HT-29 (cell line): ENCODE results near the gene MYO3A. TPM values are rescaled to one million over a fixed set of nuclear protein-coding genes. Genes with fewer than 3 reads are reported as not detected.

ENCODE experiments used
- DNase-seq: peaks from one replicate; pipeline ENCODE4 v3.0.0-alpha.2; 2015; ENCODE audit warnings: low spot score
- total RNA-seq: library from RNA; depleted of rRNA; stranded (reverse); fragments of >200 nt; shearing (Covaris generic); gene quantifications from 2 replicates; pipeline ENCODE4 v1.2.3, GENCODE V29; 2014; rRNA removed

Gene MYO3A, protein sequence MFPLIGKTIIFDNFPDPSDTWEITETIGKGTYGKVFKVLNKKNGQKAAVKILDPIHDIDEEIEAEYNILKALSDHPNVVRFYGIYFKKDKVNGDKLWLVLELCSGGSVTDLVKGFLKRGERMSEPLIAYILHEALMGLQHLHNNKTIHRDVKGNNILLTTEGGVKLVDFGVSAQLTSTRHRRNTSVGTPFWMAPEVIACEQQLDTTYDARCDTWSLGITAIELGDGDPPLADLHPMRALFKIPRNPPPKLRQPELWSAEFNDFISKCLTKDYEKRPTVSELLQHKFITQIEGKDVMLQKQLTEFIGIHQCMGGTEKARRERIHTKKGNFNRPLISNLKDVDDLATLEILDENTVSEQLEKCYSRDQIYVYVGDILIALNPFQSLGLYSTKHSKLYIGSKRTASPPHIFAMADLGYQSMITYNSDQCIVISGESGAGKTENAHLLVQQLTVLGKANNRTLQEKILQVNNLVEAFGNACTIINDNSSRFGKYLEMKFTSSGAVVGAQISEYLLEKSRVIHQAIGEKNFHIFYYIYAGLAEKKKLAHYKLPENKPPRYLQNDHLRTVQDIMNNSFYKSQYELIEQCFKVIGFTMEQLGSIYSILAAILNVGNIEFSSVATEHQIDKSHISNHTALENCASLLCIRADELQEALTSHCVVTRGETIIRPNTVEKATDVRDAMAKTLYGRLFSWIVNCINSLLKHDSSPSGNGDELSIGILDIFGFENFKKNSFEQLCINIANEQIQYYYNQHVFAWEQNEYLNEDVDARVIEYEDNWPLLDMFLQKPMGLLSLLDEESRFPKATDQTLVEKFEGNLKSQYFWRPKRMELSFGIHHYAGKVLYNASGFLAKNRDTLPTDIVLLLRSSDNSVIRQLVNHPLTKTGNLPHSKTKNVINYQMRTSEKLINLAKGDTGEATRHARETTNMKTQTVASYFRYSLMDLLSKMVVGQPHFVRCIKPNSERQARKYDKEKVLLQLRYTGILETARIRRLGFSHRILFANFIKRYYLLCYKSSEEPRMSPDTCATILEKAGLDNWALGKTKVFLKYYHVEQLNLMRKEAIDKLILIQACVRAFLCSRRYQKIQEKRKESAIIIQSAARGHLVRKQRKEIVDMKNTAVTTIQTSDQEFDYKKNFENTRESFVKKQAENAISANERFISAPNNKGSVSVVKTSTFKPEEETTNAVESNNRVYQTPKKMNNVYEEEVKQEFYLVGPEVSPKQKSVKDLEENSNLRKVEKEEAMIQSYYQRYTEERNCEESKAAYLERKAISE (N-terminal part only)
- total RNA-seq, result not detected in 2 replicates

DNA sequence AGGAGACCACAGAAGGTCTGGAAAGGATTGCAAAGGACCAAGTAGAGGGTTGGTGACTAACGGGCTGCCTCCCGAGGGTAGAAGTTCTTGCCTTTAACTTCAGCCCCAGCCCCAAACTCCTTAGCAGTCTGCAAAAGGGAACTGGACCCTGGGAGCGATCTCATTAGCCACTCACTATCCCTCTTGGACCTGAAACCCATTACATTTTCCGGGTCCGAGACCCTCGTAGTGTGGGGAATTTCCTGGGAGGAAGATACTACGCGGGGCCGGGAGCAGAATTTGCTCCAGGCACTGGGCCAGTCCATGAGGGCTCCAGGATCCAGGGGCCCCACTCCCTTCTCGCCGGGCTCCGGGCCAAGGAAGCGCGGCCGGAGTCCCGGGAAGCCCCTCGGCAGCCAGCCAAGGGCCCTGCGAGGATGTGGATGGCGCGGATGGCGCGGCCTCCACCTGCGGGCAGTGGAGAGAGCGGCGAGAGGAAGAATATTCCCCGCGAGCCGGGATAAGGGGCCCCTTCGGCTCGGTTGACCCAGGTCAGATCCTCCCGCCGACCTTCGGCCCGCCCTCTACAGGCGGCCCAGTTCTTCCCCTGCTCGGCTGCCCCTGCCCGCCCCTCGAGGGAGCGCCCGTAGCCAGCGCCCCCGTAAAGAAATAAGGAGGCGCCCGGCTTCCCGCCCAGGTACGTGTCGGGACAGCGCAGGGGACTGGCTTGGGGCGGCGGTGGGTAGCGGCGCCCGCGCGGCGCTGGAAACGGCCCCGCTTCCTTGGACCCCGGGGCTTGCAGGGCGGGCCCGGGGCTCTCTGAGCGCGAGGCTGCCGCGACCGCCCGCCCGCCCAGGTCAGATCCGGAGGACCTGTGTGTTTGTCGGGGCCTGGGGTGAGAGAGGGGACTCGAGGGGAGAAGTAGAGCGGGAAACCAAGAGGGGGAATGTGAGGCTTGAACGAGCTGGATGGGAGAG is at the start of gene MYO3A:
MYO3A (plus strand) TSS at position 577 of the 956 bp plus-strand sequence. CDS start 17,882 bp downstream, outside the sequence.
- no peak for DNase-seq

DNA sequence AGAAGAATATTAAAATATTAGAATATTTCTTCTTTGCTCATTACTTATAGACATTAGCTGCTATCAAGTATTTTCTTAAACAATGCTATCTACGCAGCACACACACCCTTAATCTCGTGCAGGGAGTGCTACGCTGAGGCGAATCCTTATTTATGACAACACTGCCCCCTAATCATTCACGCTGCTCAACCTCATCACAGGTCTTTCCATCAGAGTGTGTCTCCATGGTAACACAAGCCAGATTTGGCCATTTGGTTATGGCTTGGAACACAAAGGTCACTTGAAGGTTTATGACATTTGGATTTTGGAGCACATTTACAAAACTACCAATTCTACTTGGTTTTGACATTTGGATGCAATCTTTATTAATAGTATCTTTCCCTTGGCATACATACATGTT is 45.4 kb upstream of the MYO3A start:
- DNase-seq, result no peak

DNA sequence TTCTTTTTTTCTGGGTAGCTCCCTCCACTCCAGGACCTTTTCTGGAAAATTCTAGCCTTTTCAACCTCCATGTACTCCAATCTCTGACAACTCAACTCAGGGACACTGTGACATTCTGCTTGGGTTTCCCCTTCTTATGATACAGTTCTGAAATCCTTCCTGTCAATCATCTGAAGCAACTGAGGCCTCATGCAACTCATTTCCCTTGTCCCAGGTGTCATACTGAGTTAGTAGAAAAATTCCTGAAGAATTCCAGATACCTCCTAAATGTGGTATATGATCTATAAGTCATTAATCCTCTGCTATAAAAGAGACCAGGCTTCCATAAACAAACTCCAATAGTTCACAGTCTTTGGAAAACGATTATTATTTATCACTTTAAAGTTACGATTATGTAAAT is 43.0 kb upstream of the MYO3A start:
- no peak for DNase-seq

DNA sequence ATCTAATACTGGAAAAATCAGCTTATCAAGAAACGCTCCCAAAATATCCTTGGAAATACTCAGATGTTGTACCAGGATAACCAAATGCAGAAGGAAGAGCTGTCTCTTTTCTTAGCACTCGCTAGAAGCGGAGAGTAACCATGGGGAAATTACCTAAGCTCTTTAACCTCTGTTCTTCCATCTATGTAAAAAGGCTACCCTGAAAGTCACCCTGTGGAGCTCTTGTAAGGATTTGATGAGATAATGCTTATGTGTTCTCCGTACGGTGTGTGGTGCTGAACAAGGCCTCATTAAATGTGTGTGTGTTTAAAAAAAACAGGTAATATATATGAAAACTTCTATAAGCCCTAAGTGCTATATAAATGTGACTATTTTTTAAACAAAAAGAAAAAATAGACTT is 38.2 kb upstream of the MYO3A start:
- no peak for DNase-seq

DNA sequence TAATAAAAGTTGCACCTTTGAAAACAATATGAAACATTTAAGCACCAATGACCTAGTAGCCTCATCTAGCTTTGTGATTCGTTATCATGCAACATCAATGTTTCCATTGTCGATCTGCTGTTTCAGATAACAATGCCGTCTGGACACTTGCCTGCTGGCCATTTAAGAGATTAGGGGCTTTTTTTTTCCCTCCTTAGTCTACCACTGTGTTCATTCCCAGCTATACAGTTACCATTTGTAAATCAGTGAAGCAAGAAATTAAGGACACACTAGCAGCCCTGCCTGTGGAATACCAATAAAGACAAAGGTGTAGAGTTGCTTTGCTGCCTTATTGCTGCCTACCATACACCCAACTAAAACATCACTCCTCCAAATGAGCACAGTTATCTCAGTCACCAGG is 37.6 kb upstream of the MYO3A start:
- DNase-seq, result no peak

DNA sequence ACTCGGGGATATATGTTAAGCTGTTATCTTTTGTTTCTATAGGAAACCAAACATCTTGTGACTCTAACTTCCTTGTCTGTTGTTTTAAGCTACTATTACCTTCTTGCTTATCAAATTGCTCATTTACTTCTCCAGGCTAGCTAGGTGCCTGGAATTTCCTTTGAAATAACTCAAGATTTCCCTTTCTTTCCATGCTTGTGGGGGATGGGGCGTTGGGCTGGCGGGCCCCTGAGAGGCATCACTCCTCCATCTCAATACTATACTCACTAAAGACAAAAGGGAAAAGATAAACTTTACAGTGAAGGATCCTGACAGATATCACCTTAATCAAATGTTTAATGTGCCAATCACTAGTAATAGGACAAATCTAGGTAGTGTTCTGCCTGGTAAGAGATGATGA is 34.7 kb upstream of the MYO3A start:
- no peak for DNase-seq

DNA sequence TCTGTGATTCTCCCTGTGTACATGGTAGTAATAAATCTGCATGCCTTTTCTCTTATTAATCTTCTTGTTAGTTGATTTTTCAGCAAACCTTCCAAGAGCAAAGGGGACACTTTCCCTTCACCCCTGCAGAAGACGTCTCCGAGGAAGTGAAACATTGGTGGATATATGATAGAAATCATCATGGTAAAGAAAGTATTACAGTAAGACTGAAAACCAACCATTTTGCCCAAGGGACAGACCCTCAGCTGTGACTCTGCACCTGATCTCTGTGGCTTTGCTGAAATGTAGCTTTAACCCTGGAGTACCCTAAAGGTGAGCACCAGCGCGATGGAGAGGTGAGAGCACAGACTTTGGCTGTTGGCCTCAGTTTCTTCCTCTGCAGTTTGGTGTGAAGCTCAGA is 32.8 kb upstream of the MYO3A start:
- no peak for DNase-seq

DNA sequence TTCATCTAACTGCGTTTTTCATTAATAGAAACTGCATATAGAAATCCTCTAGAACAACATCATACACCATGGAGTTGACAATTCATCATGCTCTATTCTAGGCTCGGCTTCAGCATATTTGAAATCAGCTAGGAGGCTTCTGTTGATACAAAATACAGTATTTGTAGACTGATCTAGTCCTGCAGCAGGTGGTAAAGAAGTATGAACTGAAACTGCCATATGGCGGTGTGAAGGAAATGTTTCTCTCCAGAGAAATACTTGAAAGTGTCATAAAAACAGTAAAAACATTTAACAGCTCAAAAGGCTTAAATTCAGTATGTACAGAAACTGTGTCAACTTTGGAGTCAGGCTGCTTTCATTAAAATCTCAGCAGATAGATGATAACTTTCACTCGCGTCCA is 32.0 kb upstream of the MYO3A start:
- DNase-seq, result no peak

DNA sequence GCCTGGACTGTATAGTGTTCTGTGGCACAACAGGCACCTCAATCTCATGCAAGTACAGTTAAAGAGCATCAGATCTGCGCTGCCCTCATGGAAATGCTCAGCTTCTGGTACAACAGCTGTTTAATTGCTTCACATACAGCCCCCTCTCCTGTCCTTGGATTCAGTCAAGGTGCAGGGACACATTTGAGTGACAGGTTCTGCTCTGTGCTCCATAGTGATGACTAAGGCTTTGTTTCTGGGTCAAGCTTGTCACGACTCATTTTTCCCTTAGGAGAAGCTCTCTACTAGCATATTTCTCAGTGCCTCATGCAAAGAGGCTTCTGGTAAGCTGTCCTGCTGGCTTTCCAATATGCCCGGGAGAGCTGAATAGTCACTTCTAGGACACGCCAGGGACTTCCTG is 26.8 kb upstream of the MYO3A start:
- no peak for DNase-seq

DNA sequence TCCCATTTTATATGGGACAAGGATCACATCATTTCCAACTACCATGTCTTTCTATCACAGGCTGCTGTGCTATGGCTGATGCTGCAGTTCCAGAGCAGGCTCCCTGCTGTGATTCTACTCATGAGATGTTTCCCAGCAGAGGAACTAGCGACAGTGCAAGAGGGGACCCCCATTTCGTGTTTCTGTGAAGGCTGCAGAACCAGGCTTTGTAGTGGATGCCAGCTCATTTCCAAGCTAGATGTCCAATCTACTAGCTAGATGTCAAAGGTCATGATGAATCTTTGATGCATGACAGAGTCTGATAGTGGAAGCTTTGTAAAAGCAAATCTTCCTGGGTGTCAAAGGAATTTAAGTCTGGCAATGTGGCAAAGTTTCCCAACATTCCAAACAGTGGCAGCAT is 21.2 kb upstream of the MYO3A start:
- no peak for DNase-seq

DNA sequence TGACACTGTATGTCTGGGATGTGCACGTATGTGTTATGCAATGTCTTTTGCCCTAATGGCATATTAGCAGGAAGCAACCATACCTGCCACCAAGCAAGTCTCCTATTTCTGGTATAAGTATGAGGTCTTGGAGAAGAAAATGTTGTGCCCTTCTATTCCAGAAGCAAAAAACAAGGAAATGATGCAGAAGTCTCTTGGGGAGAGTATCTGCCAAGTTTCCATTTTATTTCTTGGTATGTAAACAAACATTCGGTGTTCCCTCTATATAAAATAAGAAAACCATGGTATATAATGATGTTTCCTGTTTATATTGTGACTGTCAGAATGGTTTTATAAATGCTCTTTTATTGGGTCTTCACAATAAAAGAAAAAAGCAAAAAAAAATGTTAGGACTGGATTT is 19.3 kb upstream of the MYO3A start:
- DNase-seq, result no peak

DNA sequence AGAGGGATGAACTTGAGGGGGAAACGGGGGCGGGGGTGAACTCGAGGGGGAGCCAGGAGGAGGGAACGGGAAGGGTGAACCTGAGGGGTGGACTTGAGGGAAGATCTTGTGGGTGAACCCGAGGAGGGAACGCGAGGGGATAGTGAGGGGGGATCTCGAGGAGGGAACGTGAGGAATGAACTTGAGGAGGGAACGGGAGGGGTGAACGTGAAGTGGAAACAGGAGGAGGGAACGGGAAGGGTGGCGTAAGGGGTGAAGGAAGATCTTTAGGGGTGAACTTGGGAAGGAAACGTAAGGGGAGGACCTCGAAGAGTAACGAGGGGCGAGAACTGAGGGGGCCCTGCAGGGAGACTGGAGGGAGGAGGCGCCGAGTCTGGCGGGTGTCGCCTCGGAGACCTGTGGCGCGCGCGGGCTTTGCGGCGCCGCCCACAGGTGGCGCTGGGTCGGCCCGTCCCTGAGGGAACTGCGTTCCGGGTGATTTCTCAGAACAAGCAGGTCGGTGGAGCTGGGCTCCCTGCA is 651 bp downstream of the MYO3A start:
- DNase-seq, result no peak

DNA sequence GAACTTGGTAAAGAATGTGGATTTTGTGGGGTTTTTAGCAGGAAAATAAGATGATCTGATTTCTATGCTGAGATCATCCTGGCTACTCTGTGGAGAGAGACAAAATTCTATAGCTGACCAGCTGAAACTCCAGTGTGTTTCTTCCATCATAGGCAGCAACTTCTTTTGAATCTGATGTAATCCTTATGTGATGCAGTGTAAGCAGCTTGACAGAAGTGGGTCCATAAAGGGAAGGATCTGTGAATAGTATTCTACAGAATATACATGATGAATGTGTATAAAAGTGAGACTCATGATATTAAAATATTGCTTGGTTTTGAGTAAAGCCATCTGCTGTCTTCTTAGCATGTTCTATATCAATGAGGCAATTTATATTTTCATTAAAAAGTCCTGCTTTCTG is 4.4 kb downstream of the MYO3A start:
- DNase-seq, result no peak

DNA sequence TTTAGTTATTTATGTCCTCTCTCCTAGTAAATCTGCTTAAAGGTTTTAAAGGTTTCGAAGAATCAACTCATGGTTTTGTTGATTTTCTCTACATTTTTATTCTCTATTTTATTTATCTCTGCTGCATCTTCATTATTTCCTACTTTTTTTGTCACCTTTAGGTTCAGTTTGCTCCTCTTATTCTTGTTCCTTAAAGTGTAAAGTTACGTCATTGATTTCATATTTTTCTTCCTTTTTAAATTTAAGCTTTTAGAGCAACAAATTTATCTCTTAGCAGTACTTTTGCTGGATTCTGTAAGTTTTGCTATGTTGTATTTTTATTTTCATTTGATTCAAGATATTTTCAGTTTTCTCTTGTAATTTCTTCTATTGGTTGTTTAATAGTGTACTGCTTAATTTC is 10.7 kb downstream of the MYO3A start:
- no peak for DNase-seq

DNA sequence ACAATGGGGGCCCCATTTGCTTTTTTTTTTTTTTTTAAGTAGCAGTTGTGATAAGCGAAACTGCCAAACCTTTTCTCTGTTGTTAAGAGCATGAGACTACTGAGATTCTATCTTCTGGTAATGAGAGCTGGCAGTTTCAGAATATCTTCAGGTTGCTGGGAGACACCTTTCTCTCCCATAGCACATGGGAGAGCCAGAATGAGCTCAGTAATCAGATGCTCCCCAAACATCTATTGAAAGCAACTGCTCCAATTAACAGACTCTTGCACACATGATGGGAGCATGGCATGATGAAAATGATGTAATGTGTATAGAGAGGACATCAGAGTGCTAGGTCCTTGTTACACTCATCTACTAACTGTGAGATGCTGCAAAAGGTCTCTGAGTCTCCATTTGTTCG is 18.8 kb downstream of the MYO3A start:
- no peak for DNase-seq

DNA sequence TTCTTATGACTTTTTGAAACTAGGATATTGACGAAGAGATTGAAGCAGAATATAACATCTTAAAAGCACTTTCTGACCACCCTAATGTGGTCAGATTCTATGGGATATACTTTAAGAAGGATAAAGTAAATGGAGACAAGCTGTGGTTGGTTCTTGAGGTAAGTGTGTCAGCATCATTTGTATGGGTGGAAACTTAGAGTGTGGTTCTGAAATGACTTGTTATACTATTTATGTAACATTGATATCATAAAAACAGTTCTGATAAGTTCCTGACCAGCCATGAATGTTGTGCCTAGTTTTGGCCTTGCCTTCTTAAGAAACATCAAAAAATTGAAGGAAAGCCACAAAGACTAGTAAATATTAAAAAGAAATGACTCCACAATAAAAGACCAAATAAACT is 20.8 kb downstream of the MYO3A start:
- DNase-seq, result no peak

DNA sequence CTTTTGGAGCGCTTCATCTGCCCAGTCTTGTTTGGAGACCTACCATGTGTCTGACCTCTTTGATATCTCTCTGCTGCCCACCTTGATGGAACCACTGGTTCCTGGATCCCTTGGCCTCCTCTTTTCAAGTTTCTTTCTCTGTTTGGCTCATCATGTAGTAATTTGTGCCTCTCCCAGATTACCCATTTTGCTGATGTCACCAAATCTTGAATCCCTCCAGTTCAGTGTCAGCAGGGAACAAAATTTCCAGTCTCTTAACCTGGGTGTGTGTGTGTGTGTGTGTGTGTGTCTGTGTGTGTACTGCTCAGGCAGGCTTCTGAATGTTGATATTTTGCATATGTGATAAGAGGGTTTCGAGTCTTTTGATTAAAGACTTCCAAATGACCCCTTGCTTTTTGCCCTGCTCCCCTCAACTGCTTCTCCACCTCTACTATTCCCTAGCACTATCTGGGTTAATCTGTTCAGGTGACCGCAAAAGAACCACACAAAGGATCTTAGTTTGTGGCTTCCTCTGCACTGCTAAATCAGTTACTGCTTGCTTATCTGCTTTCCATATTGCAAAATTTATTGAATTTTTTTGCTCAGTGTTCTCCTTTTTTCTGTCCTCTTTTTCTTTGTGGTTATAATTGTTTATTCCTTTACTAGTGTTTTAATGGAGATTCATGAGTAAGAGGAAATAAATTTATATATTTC is 25.7 kb downstream of the MYO3A start:
- DNase-seq, result no peak

DNA sequence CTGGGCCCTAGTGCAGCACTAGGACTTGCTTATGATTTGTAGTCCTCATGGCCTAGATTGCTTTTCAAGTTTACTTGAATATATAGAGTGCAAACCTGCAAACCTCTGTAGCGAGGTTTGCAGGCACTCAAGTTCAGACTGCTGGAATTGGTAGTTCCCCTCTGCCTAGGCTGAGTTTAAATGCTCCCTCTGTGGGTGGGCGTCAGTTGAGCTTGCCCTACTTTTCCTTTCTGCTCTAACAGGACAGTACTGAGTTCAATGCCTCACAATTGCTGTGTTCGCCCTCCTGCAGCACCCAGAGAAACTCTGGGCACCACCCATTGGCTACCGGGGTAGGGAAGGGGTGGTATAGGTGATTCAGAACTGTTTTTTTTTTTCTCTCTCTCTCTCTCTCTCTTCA is 31.6 kb downstream of the MYO3A start:
- DNase-seq, result no peak

DNA sequence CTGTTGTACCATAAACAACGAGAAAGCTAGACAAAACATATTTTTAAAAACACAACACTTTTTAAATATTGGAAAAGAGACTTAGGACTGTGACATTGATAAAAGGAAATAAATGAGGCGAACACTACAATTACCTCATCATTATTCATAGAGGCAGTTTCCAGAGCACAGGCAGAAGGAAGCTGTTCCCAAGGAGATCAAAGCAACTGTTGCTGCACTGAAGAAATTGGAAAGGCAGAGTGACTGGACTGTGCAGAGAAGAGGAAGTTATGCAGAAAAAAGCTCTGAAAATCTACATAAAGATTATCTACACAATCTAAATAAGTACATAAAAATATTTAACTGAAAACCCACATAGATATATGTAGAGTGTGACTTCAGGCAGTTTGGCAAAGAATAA is 32.8 kb downstream of the MYO3A start:
- no peak for DNase-seq

DNA sequence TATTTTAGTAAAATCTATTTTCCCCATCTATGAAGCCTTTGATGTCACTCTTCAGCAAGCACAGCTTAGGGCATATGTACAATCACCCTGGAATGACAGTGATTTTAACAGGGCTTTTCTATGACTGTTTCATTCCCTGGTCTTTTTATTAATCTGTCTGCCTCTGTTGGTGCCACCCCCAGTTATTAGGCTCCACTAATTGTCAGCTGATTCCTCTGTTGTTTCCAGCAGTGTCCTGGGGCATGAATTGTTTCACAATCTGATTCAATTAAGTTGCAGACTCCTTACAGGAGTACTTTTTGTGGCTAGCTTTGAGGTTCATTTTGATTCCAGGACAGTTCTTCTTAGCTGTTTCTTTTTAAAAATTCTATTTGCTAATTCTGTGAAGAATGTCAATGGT is 38.6 kb downstream of the MYO3A start:
- DNase-seq, result no peak
